ENCODE data around the gene TBCE. TPM values are rescaled to one million over a fixed set of nuclear protein-coding genes. Genes with fewer than 3 reads are reported as not detected.

Gene TBCE
- total RNA-seq, 1 donor from 2014 or later, result 41.3 TPM

- peaks cover 5% of the 10 kb centered on the region for H3K36me3 Mint-ChIP-seq
- Histone ChIP-seq H3K4me2 (no peak overlapping the region), H3K36me3 (no peaks in the 10 kb centered on the region), H3K27me3 (no peaks in the 10 kb centered on the region), H3K27ac (no peak overlapping the region), H3F3A (ENCODE audit: low read depth) (no peaks in the 10 kb centered on the region), H3K9me3 (ENCODE audit: low read depth) (no peaks in the 10 kb centered on the region), H2AFZ (replicated peaks) (no peak overlapping the region), H3K79me2 (ENCODE audit: low read depth) (no peaks in the 10 kb centered on the region), H3K9ac (no peak overlapping the region), H3K4me1 (no peaks in the 10 kb centered on the region), H3K4me3 (no peak overlapping the region), H4K20me1 (ENCODE audit: low read depth) (peaks cover 18% of the 10 kb centered on the region)
- H3K9me3 Mint-ChIP-seq, result no peaks in the 10 kb centered on the region
- no peak for TF ChIP-seq CTCF (IDR thresholded peaks at IDR 0.05)
- no peak for TF ChIP-seq EZH2phosphoT487 (IDR thresholded peaks at IDR 0.05)
- no peak overlapping the region for H3K4me3 Mint-ChIP-seq
- peaks cover 3% of the 10 kb centered on the region for H3K27me3 Mint-ChIP-seq (ENCODE audit: insufficient read depth, low read depth)
- peaks cover 2% of the 10 kb centered on the region for H3K4me1 Mint-ChIP-seq
- no peak for DNase-seq (ENCODE audit: low spot score)
- no peak overlapping the region for H3K27ac Mint-ChIP-seq
Measured at GRCh38 chr1:235426143-235426542, 58.9 kb downstream of the TBCE start.

- Histone ChIP-seq H3K27me3 (no peaks in the 10 kb centered on the region), H3K4me3 (no peak overlapping the region), H3K79me2 (ENCODE audit: low read depth) (no peaks in the 10 kb centered on the region), H3K27ac (no peak overlapping the region), H4K20me1 (ENCODE audit: low read depth) (peaks cover 18% of the 10 kb centered on the region), H3K36me3 (no peaks in the 10 kb centered on the region), H3K9ac (no peak overlapping the region), H2AFZ (replicated peaks) (no peak overlapping the region), H3F3A (ENCODE audit: low read depth) (no peaks in the 10 kb centered on the region), H3K9me3 (ENCODE audit: low read depth) (no peaks in the 10 kb centered on the region), H3K4me1 (no peaks in the 10 kb centered on the region), H3K4me2 (no peak overlapping the region)
- H3K36me3 Mint-ChIP-seq, result peaks cover 3% of the 10 kb centered on the region
- peaks cover 2% of the 10 kb centered on the region for H3K4me1 Mint-ChIP-seq
- TF ChIP-seq CTCF (IDR thresholded peaks at IDR 0.05), result no peak
- no peak for TF ChIP-seq EZH2 (IDR thresholded peaks at IDR 0.05)
- TF ChIP-seq EZH2phosphoT487 (IDR thresholded peaks at IDR 0.05), result no peak
- H3K9me3 Mint-ChIP-seq, result no peaks in the 10 kb centered on the region
- H3K27me3 Mint-ChIP-seq (ENCODE audit: insufficient read depth, low read depth), result peaks cover 3% of the 10 kb centered on the region
- no peak for DNase-seq (ENCODE audit: low spot score)
- no peak overlapping the region for H3K4me3 Mint-ChIP-seq
- no peak overlapping the region for H3K27ac Mint-ChIP-seq
Measured at GRCh38 chr1:235426680-235427079, 59.5 kb downstream of the TBCE start.

GRCh38 chr1:235427447-235427846, 60.2 kb downstream of the TBCE start:
- no peaks in the 10 kb centered on the region for H3K4me1 ChIP-seq
- Mint-ChIP-seq H3K4me3 (no peak overlapping the region), H3K4me1 (peaks cover 2% of the 10 kb centered on the region), H3K27me3 (ENCODE audit: insufficient read depth, low read depth) (peaks cover 3% of the 10 kb centered on the region), H3K36me3 (peaks cover 4% of the 10 kb centered on the region), H3K9me3 (no peaks in the 10 kb centered on the region), H3K27ac (no peak overlapping the region)
- H3K4me2 ChIP-seq, result no peak overlapping the region
- H3K9ac ChIP-seq, result no peak overlapping the region
- peaks cover 13% of the 10 kb centered on the region for H4K20me1 ChIP-seq (ENCODE audit: low read depth)
- no peaks in the 10 kb centered on the region for H3K27me3 ChIP-seq
- H3K79me2 ChIP-seq (ENCODE audit: low read depth), result no peaks in the 10 kb centered on the region
- TF ChIP-seq CTCF (IDR thresholded peaks at IDR 0.05) (no peak), EZH2phosphoT487 (IDR thresholded peaks at IDR 0.05) (no peak), EZH2 (IDR thresholded peaks at IDR 0.05) (no peak)
- H3K9me3 ChIP-seq (ENCODE audit: low read depth), result no peaks in the 10 kb centered on the region
- H2AFZ ChIP-seq (replicated peaks), result no peak overlapping the region
- H3K27ac ChIP-seq, result no peak overlapping the region
- DNase-seq (ENCODE audit: low spot score), result no peak
- no peak overlapping the region for H3K4me3 ChIP-seq
- no peaks in the 10 kb centered on the region for H3K36me3 ChIP-seq
- no peaks in the 10 kb centered on the region for H3F3A ChIP-seq (ENCODE audit: low read depth)

Measured in neural progenitor cell (in vitro differentiated cells).